ENCODE data around the gene GNL3. TPM values are rescaled to one million over a fixed set of nuclear protein-coding genes. Genes with fewer than 3 reads are reported as not detected.

GNL3 gene
- total RNA-seq, 4 donors from 2014 or later, result 19.1 to 54.5 (median 37.4) TPM

- WGBS, 2 donors (ENCODE audit: low coverage in 1 of 2), result 65% methylated on average over 32 of the region's 39 CpGs; no CpG with 5 or more reads in 1 of the 2 donors
- in situ Hi-C loops (cut with MboI; ENCODE audit: low pct_ligation_motif_present in 1 of 4, low pct_unique_long_range_greater_than_20kb in 1 of 4, low sequenced_read_pairs in 3 of 4) (no loop called here), intact Hi-C loops (cut with DNase I; ENCODE audit: low total_unique reads) (no loop called here)
- Histone ChIP-seq H3K4me3 (peak overlapping the region in 2 of 4 donors; percentile 20 to 22), H3K36me3 (peaks cover 0 to 5% (median 0%) of the 10 kb centered on the region in 4 donors), H3K27ac (no peak overlapping the region), H3K4me1 (peaks cover 0 to 4% (median 0%) of the 10 kb centered on the region in 4 donors), H3K27me3 (no peaks in the 10 kb centered on the region), H3K9me3 (no peaks in the 10 kb centered on the region)
- peak; percentile 63 for DNase-seq
- TF ChIP-seq CTCF (IDR thresholded peaks at IDR 0.05), result no peak
- TF ChIP-seq POLR2A (IDR thresholded peaks at IDR 0.05), result no peak
- no peak for TF ChIP-seq EP300 (IDR thresholded peaks at IDR 0.05; ENCODE audit: low read depth)
Measured at GRCh38 chr3:52714335-52715302, 28.8 kb downstream of the GNL3 start.

GRCh38 chr3:52715714-52716305 lies 30.0 kb downstream of the GNL3 start:
- no peak for TF ChIP-seq CTCF (IDR thresholded peaks at IDR 0.05)
- no peak for TF ChIP-seq POLR2AphosphoS5 (IDR thresholded peaks at IDR 0.05)
- no peak for TF ChIP-seq EP300 (IDR thresholded peaks at IDR 0.05; ENCODE audit: low read depth)
- TF ChIP-seq POLR2A (IDR thresholded peaks at IDR 0.05), result no peak
- H3K27me3 ChIP-seq, result no peaks in the 10 kb centered on the region
- no peaks in the 10 kb centered on the region for H3K9me3 ChIP-seq
- 80 to 82% methylated on average over 1 to 11 of the region's 11 CpGs for WGBS, 2 donors (ENCODE audit: low coverage in 1 of 2)
- no peak for DNase-seq
- in situ Hi-C loops (cut with MboI; ENCODE audit: low pct_ligation_motif_present in 1 of 4, low pct_unique_long_range_greater_than_20kb in 1 of 4, low sequenced_read_pairs in 3 of 4) (no loop called here), intact Hi-C loops (cut with DNase I; ENCODE audit: low total_unique reads) (no loop called here)
- peaks cover 0 to 5% (median 0%) of the 10 kb centered on the region in 4 donors for H3K36me3 ChIP-seq
- H3K27ac ChIP-seq, result no peak overlapping the region
- H3K4me1 ChIP-seq, result peaks cover 0 to 4% (median 2%) of the 10 kb centered on the region in 4 donors
- no peak overlapping the region for H3K4me3 ChIP-seq

- TF ChIP-seq POLR2A (IDR thresholded peaks at IDR 0.05) (no peak), EP300 (IDR thresholded peaks at IDR 0.05; ENCODE audit: low read depth) (no peak), POLR2AphosphoS5 (IDR thresholded peaks at IDR 0.05) (no peak), CTCF (IDR thresholded peaks at IDR 0.05) (no peak)
- Histone ChIP-seq H3K27ac (no peak overlapping the region), H3K9me3 (no peaks in the 10 kb centered on the region), H3K4me1 (peaks cover 0 to 9% (median under 1%) of the 10 kb centered on the region in 4 donors), H3K27me3 (no peaks in the 10 kb centered on the region), H3K4me3 (no peak overlapping the region), H3K36me3 (peaks cover 0 to 5% (median 0%) of the 10 kb centered on the region in 4 donors)
- no peak for DNase-seq
- in situ Hi-C loops (cut with MboI; ENCODE audit: low pct_ligation_motif_present in 1 of 4, low pct_unique_long_range_greater_than_20kb in 1 of 4, low sequenced_read_pairs in 3 of 4) (no loop called here), intact Hi-C loops (cut with DNase I; ENCODE audit: low total_unique reads) (no loop called here)
Measured at GRCh38 chr3:52719618-52720017, 33.8 kb downstream of the GNL3 start.

- H3K27me3 ChIP-seq, result no peaks in the 10 kb centered on the region
- H3K36me3 ChIP-seq, result peaks cover 0 to 5% (median 0%) of the 10 kb centered on the region in 4 donors
- H3K9me3 ChIP-seq, result no peaks in the 10 kb centered on the region
- in situ Hi-C loops (cut with MboI; ENCODE audit: low pct_ligation_motif_present in 1 of 4, low pct_unique_long_range_greater_than_20kb in 1 of 4, low sequenced_read_pairs in 3 of 4), result no loop called here
- WGBS, 2 donors (ENCODE audit: low coverage in 1 of 2), result 63 to 76% methylated on average over 3 to 6 of the region's 6 CpGs
- no peak overlapping the region for H3K4me3 ChIP-seq
- DNase-seq, result no peak
- peaks cover 0 to 9% (median 0%) of the 10 kb centered on the region in 4 donors for H3K4me1 ChIP-seq
- TF ChIP-seq POLR2AphosphoS5 (IDR thresholded peaks at IDR 0.05), result no peak
- no peak for TF ChIP-seq POLR2A (IDR thresholded peaks at IDR 0.05)
- no peak for TF ChIP-seq EP300 (IDR thresholded peaks at IDR 0.05; ENCODE audit: low read depth)
- no peak for TF ChIP-seq CTCF (IDR thresholded peaks at IDR 0.05)
- H3K27ac ChIP-seq, result peak overlapping the region in 2 of 4 donors; percentile 16 to 22
- intact Hi-C loops (cut with DNase I; ENCODE audit: low total_unique reads), result no loop called here
Measured at GRCh38 chr3:52721002-52721729, 35.3 kb downstream of the GNL3 start.
